Right atrium auricular region (tissue), 2 donors: ENCODE results near the gene SLC20A1. TPM values are rescaled to one million over a fixed set of nuclear protein-coding genes. Genes with fewer than 3 reads are reported as not detected.

ENCODE experiments used
- DNase-seq: peaks from one replicate; pipeline ENCODE4 v3.0.0-alpha.2; 2019; ENCODE audit warnings: low spot score
- H3K27ac ChIP-seq, 2 donors: fragments of 200-600 bp; sonication (generic); 1 replicate in 1 of 2; 2 replicates in 1 of 2; pipeline ENCODE4 v1.5.1; 2016 to 2019
- H3K27me3 ChIP-seq, 2 donors: fragments of 200-600 bp; sonication (generic); one replicate each; pipeline versions ENCODE4 v1.5.1 to v1.6.0; 2017 to 2019
- H3K36me3 ChIP-seq: fragments of 200-600 bp; sonication (generic); one replicate; pipeline ENCODE4 v1.5.1; 2016
- H3K4me1 ChIP-seq, 2 donors: fragments of 200-600 bp; sonication (generic); one replicate each; pipeline versions ENCODE4 v1.5.1 to v1.6.0; 2017 to 2019
- H3K4me3 ChIP-seq, 2 donors: fragments of 200-600 bp; sonication (generic); 1 replicate in 1 of 2; 2 replicates in 1 of 2; pipeline ENCODE4 v1.5.1; 2017 to 2019; ENCODE audit warnings: mild to moderate bottlenecking in 1 of 2, moderate library complexity in 1 of 2
- H3K9me3 ChIP-seq, 2 donors: fragments of 200-600 bp; sonication (generic); one replicate each; pipeline ENCODE4 v1.5.1; 2019
- CTCF ChIP-seq, 2 donors: fragments of 200-600 bp; sonication (generic); IDR thresholded peaks; one replicate each; pipeline ENCODE4 v1.5.1; 2019; ENCODE audit warnings: antibody characterized with exemption in 2 of 2
- total RNA-seq, 2 donors: library from RNA; depleted of rRNA; stranded (reverse); fragments of >200 nt; gene quantifications; one replicate each; pipeline ENCODE4 v1.1.0, GENCODE V29; 2016

The SLC20A1 gene
- total RNA-seq, 2 donors from 2014 or later = 16.8 to 19.7 TPM

GRCh38 chr2:112644933-112645309 is 818 bp upstream of the SLC20A1 start:
- Histone ChIP-seq H3K4me3 (peak overlapping the region; percentile 78 to 84), H3K27me3 (no peaks in the 10 kb centered on the region), H3K4me1 (peaks cover 0 to 61% of the 10 kb centered on the region in 2 donors), H3K27ac (peak overlapping the region; percentile 97 to 98), H3K36me3 (peaks cover 20% of the 10 kb centered on the region), H3K9me3 (no peaks in the 10 kb centered on the region)
- no peak for DNase-seq
- no peak for TF ChIP-seq CTCF (IDR thresholded peaks at IDR 0.05)

GRCh38 chr2:112646102-112646719 is 472 bp downstream of the SLC20A1 start:
- peak overlapping the region; percentile 97 to 98 for H3K27ac ChIP-seq
- peaks cover 0 to 55% of the 10 kb centered on the region in 2 donors for H3K4me1 ChIP-seq
- peaks cover 31% of the 10 kb centered on the region for H3K36me3 ChIP-seq
- DNase-seq = no peak
- TF ChIP-seq CTCF (IDR thresholded peaks at IDR 0.05) = peak in 1 of 2 donors; percentile 7
- H3K4me3 ChIP-seq = peak overlapping the region; percentile 78 to 84
- H3K27me3 ChIP-seq = no peaks in the 10 kb centered on the region
- H3K9me3 ChIP-seq = no peaks in the 10 kb centered on the region

- H3K27me3 ChIP-seq = no peaks in the 10 kb centered on the region
- peaks cover 0 to 48% of the 10 kb centered on the region in 2 donors for H3K4me1 ChIP-seq
- peak; percentile 49 for DNase-seq
- H3K9me3 ChIP-seq = no peaks in the 10 kb centered on the region
- peak overlapping the region; percentile 97 to 98 for H3K27ac ChIP-seq
- H3K4me3 ChIP-seq = peak overlapping the region; percentile 78 to 84
- peaks cover 39% of the 10 kb centered on the region for H3K36me3 ChIP-seq
- TF ChIP-seq CTCF (IDR thresholded peaks at IDR 0.05) = no peak
Observed at GRCh38 chr2:112646791-112647689, 1.3 kb downstream of the SLC20A1 start.

GRCh38 chr2:112648081-112648480 is 2.3 kb downstream of the SLC20A1 start:
- peak; percentile 52 for DNase-seq
- Histone ChIP-seq H3K9me3 (no peaks in the 10 kb centered on the region), H3K36me3 (peaks cover 49% of the 10 kb centered on the region), H3K27ac (no peak overlapping the region), H3K27me3 (no peaks in the 10 kb centered on the region), H3K4me1 (peaks cover 0 to 48% of the 10 kb centered on the region in 2 donors), H3K4me3 (peak overlapping the region in 1 of 2 donors; percentile 84)
- no peak for TF ChIP-seq CTCF (IDR thresholded peaks at IDR 0.05)

- Histone ChIP-seq H3K27me3 (no peaks in the 10 kb centered on the region), H3K36me3 (peaks cover 93% of the 10 kb centered on the region), H3K4me3 (no peak overlapping the region), H3K4me1 (no peaks in the 10 kb centered on the region), H3K9me3 (no peaks in the 10 kb centered on the region), H3K27ac (no peak overlapping the region)
- TF ChIP-seq CTCF (IDR thresholded peaks at IDR 0.05) = no peak
- no peak for DNase-seq
Observed at GRCh38 chr2:112656679-112657078, 10.9 kb downstream of the SLC20A1 start.
